Epithelial cell of proximal tubule (primary cell): ENCODE measurements around the gene S100A4. TPM values are rescaled to one million over a fixed set of nuclear protein-coding genes. Genes with fewer than 3 reads are reported as not detected.
"Not testable (repeated sequence)": the region's sequence is repeated elsewhere in the genome, so short reads cannot be mapped to it uniquely, and the experiment has no call there.

Experiments
- DNase-seq: peaks from one replicate; pipeline ENCODE4 v3.0.0-alpha.2; 2011; ENCODE audit warnings: low read depth
- H3K4me3 ChIP-seq: 2 replicates; pipeline ENCODE4 v1.5.1; 2011; ENCODE audit warnings: low read depth, mild to moderate bottlenecking, low read length
- CTCF ChIP-seq: conservative IDR thresholded peaks from 2 replicates; pipeline ENCODE4 v1.5.1; 2012; ENCODE audit warnings: low read depth, mild to moderate bottlenecking, low read length
- total RNA-seq: library from RNA; depleted of rRNA; stranded (reverse); fragments of >200 nt; gene quantifications from 2 replicates; pipeline ENCODE4 v1.2.3, GENCODE V29; 2015

The S100A4 gene
- total RNA-seq, 1 donor from 2014 or later, result 33.8 TPM

- no peak for TF ChIP-seq CTCF
- no peak for DNase-seq
- H3K4me3 ChIP-seq, result no peak overlapping the region
Observed at GRCh38 chr1:153520818-153521476, 24.7 kb downstream of the S100A4 start.

GRCh38 chr1:153520137-153520691 is 25.4 kb downstream of the S100A4 start:
- DNase-seq, H3K4me3 ChIP-seq: not testable (repeated sequence)

GRCh38 chr1:153519242-153519641 is 26.4 kb downstream of the S100A4 start:
- DNase-seq, result no peak
- H3K4me3 ChIP-seq, result no peak overlapping the region
- TF ChIP-seq CTCF, result no peak

GRCh38 chr1:153515504-153516394 is 29.9 kb downstream of the S100A4 start:
- H3K4me3 ChIP-seq, result no peak overlapping the region
- TF ChIP-seq CTCF, result no peak
- no peak for DNase-seq

GRCh38 chr1:153513666-153514065 is 31.9 kb downstream of the S100A4 start:
- no peak for DNase-seq
- H3K4me3 ChIP-seq, result no peak overlapping the region
- TF ChIP-seq CTCF, result no peak

- no peak overlapping the region for H3K4me3 ChIP-seq
- no peak for DNase-seq
- TF ChIP-seq CTCF, result peak; percentile 38
Observed at GRCh38 chr1:153513023-153513422, 32.6 kb downstream of the S100A4 start.

GRCh38 chr1:153510984-153511410 is 34.6 kb downstream of the S100A4 start:
- TF ChIP-seq CTCF, result peak; percentile 94
- DNase-seq, result no peak
- H3K4me3 ChIP-seq, result no peak overlapping the region
